ENCODE data around the gene ANKZF1.

ANKZF1 gene

GRCh38 chr2:219250049-219250781 lies 20.6 kb downstream of the ANKZF1 start:
- no peak for TF ChIP-seq CTCF (IDR thresholded peaks at IDR 0.05; ENCODE audit: low read depth, low read length)

GRCh38 chr2:219251656-219252055 lies 22.1 kb downstream of the ANKZF1 start:
- TF ChIP-seq CTCF (IDR thresholded peaks at IDR 0.05; ENCODE audit: low read depth, low read length), result no peak
- no peak for DNase-seq (ENCODE audit: extremely low read depth, low read depth)

More at GRCh38 chr2:219250049-219250781, 20.6 kb downstream of the ANKZF1 start:
- no peak for DNase-seq (ENCODE audit: extremely low read depth, low read depth)

- no peak for DNase-seq (ENCODE audit: extremely low read depth, low read depth)
These were observed 22.5 kb downstream of the ANKZF1 start for GRCh38 chr2:219252084-219252483.

GRCh38 chr2:219252570-219252899 lies 22.9 kb downstream of the ANKZF1 start:
- DNase-seq (ENCODE audit: extremely low read depth, low read depth), result no peak
- TF ChIP-seq CTCF (IDR thresholded peaks at IDR 0.05; ENCODE audit: low read depth, low read length), result no peak

More at GRCh38 chr2:219252084-219252483, 22.5 kb downstream of the ANKZF1 start:
- no peak for TF ChIP-seq CTCF (IDR thresholded peaks at IDR 0.05; ENCODE audit: low read depth, low read length)

GRCh38 chr2:219252900-219253752 lies 23.5 kb downstream of the ANKZF1 start, which contains the start of gene TUBA4B:
Gene TUBA4B (plus strand): TSS chr2:219253243. CDS start chr2:219253408, 165 bp downstream.
- TF ChIP-seq CTCF (IDR thresholded peaks at IDR 0.05; ENCODE audit: low read depth, low read length), result no peak
- no peak for DNase-seq (ENCODE audit: extremely low read depth, low read depth)

- DNase-seq (ENCODE audit: extremely low read depth, low read depth), result no peak
- TF ChIP-seq CTCF (IDR thresholded peaks at IDR 0.05; ENCODE audit: low read depth, low read length), result no peak
These were observed 24.4 kb downstream of the ANKZF1 start, which contains the start of gene TUBA4A for GRCh38 chr2:219253753-219254589. Gene TUBA4A (minus strand): TSS chr2:219253918. CDS start chr2:219253858, 60 bp downstream.

Measured in AG09319 (cell line).